ENCODE results near the gene TNPO1.
"Not testable (repeated sequence)": the region's sequence is repeated elsewhere in the genome, so short reads cannot be mapped to it uniquely, and the experiment has no call there.

The TNPO1 gene

DNA sequence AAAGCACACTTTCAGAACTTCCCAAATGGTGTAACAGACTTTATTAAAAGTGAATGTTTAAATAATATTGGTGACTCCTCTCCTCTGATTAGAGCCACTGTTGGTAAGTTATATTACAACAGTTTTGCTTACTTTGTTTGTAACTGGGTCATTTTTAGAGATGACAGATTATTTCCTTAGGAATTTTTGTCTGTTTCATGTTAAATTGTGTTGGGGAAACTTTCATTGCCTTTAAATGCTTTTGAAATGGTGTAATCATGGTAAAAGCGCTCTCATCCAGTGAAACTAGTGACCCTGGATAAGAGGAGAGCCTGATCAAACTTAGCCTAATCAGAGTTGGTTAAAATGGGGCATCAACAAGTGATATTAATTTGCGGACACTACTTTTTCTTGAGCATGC is 39.4 kb downstream of the TNPO1 start:
- DNase-seq: no peak

DNA sequence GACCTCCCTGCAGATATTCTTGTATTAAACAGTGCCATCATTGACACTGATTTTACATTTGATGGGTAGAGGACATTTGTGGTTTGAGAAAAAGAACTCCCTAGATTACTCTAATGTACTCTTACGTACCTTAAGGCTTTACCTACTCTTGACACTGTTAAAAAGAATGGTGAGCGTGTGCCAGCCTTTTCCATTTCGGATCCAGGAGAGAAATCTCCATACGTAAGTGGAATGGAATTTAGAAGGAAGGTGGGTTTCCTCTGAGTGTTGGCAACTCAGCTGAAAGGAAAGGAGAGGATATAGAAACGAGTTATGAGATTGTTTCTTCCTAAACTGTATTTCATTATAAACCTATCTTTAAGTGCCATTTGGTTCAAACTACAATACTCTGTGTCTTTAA is 40.9 kb downstream of the TNPO1 start:
- DNase-seq: no peak

DNA sequence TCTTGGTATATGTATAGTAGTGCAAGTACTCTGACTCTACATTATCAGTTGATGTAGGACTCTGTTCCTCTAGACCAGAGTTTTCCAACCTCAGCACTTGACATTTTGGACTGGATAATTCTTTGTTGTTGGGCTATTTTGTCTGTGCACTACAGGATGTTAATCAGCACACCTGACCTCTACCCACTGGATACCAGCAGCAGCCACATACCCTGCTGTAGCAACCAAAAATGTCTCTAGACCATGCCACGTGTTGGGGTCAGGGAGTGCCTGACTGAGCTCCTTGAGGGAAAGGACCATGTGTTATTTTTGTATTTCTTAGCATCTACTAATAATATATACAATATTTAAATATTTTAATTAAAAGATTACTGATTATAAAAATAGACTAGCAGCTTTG is 42.7 kb downstream of the TNPO1 start:
- DNase-seq: no peak

DNA sequence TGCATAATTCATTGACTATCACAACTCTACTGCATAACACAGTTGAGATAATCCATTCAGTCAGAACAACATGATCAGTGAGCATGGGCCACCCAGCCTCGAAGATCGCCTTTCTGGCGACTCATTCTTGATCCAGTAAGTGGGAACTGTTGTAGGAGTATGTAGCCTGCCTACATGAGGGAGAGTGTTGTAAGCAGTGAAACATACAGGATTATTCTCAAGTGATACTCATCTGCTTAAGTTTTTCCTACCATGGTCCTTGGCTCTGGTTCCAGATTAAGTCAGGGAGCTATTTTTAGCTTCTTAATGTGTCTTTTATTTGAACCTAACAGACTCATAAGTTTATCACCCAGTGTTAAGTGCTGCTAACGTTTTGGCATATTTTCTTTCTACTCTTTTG is 44.0 kb downstream of the TNPO1 start:
- DNase-seq: no peak

DNA sequence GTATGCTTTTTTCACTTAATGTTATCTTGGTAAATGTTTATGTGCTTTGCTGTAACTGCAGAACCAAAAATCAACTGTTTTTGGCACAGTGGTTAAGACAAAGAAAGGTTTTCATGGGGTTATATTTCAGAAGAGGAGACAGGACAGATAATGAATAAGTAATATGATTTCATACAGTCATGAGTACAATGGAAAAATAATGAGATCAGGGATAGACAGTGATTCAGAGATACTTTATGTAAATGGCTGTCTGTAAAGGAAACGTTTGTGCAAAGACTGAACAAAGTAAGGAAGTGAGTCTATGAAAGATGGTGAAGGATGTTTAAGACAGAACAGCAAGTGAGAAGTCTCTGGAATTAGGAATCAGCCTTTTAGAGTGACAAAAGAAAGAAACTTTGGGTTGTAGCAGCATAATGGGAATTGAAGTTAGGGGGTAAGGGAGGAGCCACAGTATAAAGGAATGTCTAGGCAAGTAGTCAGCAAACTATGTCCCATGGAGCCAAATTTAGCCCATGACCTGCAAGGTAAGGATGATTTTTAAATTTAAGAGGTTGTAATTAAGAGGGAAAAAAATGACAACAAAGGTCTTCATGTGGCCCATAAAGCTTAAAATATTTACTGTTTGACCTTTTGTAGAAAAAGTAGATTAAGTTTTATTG is 55.0 kb downstream of the TNPO1 start:
- no peak for DNase-seq

DNA sequence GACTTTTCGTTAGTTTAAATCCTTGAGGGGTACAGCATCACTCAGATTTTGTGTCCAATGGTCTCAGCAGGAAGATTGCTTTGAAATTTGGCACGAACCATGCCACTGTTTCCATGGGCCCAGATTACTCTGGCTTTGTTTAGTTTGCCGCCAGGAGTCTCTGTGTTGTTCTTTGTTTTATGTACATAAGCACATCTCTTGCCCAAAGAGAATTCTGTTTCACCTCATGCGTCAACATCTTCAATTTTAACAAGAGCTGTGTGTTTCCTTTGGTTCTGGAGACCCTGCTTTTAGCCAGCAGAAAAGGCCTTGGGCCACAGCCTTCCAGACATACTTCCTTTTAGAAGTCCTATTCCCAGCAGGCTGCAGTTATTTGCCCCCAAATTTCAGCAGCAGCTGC is 62.4 kb downstream of the TNPO1 start:
- DNase-seq: no peak

DNA sequence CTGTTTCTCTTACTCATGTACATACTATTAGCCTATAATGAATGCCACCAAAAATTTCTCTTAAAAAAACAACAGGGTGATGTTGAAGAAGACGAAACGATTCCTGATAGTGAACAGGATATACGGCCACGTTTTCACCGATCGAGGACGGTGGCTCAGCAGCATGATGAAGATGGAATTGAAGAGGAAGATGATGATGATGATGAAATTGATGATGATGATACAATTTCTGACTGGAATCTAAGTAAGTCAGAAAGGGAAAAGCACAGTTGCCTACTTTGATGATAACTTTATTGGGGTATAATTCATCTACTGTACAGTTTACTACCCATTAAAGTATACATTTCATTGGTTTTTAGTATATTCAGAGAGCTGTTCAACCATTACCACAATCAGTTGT is 66.5 kb downstream of the TNPO1 start:
- DNase-seq: no peak

DNA sequence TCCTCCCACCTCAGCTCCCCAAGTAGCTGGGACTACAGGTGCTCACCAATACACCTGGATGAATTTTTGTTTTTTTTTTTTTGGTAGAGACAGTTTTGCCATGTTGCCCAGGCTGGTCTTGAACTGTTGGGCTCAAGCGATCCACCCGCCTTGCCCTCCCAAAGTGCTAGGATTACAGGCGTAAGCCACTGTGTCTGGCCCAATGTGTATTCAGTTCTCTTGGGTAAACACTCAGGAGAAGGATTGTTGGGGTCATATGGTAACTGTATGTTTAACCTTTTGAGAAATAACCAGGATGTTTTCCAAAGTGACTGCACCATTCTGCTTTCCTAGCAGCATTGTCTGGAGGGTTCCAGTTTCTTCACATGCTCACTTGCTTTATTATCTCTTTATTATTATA is 67.4 kb downstream of the TNPO1 start:
- DNase-seq: no peak

DNA sequence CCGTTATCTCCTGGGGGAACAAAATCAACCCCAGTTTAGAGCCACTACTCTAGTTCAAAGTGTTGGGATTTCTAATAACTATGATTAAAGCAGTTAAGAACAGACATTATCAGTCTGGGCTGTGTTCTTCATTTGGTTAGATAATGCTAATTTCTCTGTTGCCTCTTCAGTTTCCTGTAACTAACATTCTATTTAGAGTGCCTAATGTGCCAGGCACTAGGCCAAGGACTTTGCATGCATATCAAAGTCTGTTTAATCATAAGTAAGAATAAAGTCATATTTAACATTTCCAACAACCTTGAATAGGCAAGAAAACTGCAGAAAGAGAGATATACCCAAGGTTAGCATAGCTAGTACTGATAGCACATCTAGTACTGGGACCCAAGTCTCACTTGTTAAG is 68.4 kb downstream of the TNPO1 start:
- no peak for DNase-seq

DNA sequence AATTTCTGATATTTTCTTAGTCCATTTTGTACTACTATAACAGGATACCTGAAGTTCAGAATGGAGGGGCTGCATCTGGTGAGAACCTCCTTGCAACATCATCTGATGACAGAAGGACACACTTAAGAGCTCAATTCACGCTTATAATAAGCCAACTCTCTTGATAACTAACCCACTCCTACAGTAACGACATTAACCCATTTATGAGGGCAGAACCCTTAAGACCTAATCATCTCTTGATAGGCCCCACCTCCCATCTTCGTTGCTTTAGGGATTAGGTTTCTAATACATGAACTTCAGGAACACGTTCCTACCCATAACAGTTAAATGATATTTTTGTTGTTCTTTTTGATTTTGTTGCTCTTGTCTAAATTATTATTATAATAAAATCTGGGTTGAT is 69.4 kb downstream of the TNPO1 start:
- no peak for DNase-seq

DNA sequence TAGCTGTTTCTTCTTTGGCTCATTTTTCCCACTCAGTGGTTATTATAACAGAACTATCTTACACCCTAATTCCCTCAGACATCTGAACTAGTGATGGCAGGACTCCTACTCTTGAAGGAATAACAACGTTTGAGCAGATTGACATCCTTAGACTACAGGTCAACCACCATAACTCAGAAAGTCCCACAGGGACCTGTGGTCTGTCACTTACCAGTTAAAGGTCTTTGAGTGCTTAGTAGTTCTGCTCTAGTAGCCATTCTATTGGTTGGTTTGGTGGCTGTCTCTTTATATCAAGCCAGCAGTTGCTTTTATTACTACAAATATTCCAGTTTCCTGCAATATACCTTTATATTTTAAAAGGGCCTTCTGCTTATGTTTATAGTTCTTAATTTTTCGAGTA is 72.1 kb downstream of the TNPO1 start:
- DNase-seq: no peak

DNA sequence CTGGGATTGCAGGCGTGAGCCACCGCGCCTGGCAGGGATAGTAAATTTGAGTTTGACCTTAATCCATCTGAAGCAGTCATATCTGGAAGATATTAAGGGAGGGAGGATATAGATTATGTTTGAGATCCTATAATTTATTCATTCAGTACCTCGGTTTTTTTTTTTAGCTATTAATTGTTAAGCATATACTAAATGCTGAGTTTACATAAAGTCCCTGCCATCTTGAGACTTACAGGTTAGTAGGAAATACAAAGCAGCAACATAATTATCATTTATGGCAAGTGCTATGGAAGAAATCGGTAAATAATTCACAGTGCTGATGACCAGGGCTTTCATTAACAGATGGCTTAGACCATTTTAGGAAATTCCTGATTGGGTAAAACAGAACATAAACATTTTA is 72.9 kb downstream of the TNPO1 start:
- DNase-seq: no peak

DNA sequence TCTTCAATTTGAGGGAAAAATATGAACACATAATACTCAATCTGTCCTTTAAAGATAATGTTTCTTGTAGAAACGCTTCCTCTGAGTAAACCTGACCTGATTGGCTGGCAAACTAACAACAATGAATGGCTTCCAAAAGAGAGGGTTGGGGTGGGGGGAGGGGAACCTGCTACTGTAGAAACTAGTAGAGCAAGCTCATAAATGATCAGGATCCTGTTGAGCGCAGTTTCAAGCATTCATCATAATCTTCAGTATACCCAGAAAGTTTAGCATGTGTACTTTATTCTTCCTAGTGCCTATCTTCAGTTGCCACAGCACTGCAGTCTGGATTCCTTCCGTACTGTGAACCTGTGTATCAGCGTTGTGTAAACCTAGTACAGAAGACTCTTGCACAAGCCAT is 76.4 kb downstream of the TNPO1 start:
- no peak for DNase-seq

DNA sequence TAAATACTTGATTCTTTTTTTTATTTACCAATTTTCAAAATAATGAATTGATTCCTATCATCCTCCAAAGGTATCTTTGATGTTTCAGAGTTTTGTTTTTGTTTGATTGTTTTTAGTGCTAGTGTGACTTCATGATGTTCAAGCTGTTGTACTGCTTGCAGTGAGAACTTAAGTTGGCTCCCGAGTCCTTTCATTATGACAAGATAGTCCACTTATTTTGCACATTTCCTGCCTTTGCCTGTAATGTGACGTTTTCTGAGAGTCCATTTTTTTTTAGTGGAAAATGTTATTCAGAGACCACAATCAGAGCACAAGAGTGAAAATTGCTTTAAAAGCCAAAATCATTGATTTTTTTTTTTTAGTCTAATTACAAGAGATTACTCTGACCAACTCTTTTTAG is 79.3 kb downstream of the TNPO1 start:
- no peak for DNase-seq

DNA sequence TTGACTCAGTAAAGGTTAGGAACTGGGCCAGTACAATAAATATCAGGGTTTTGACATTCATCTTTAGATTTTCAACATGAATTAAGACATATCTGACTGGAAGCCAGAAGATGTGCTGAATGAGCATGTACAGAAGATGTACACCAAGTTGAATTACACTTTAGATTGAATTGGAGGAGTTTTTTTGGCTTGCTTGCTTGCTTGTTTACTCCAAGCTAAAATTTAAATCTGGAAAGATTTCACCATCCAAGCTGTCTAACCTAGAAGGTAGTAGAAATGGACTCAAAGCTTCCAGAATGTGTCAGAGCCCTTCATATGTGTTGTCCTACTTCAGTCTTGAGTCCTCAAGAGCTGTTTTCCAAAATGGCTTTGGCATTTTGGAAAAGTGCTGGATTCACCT is 90.3 kb downstream of the TNPO1 start:
- DNase-seq: no peak

DNA sequence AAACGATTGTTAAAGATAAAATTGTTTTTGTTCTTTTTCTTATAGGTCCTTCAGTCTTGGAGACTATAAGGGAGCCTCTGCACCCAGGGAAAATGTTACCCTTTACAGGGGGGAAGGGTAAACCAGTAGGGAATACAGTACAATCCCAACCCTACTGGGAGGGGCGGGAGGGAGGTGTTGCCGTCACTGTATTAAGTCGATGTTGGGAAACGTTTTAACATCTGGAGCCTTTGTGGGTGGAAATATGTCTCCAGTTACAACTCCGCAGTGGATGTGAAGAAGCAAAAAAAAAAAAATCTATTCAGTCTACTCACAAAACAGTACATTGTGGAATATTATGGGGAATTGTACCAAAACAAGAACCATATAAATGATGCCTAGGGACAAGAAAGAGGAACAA is 92.2 kb downstream of the TNPO1 start:
- no peak for DNase-seq

DNA sequence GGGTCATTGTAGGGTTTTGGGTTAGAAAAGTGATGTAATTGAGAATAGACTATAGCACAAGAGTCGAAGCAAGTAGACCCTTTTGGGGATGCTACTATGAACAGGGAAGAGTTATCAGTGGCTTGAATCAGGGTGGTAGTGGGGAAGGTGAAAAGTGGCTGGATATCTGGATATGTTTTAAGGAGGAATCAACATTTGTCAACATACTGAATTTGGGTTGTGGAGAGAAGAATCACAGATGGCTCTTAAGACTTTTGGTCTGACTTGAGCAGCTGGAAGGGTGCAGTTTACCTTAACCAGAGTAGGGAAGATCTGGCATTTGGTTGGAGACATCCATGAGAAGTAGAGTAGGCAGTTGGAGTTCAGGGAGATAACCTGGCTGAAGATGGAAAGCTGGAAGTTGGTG is 100.9 kb downstream of the TNPO1 start:
- no peak for DNase-seq

DNA sequence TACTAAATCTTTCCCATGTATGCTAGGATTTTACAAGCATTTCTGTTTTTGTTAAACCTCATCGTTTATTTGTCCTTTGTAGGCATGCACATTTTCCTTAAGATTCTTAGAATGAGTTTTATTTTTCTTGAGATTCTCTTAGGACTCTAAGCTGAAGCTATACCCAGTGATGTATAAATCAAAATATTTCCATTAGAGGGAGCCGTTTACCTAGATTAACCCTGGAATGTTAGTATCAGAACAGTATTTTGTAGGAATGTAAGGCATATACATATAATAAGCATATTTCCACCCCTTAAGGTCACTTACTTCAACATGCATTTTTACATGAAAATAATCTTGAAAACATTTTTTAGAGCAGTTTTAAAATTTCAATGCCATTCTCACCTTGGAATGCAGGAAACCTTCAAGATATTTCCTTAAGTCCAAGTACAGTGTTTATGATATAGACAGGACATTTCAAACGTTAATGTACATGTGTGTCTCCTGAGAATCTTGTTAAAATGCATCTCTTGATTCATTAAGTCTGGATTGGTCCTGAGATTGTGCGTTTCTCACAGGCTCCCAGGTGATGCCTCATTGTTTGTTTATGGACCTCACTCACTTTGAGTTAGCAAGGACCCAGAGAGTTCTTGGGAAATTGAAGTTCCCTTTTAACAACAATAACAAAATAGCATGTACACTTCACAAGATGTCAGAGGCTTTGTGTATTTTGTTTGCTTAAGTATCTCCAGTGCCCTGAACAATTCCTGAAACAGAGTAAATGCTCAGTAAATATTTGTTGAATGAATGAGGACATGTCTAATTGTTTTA is 104.4 kb downstream of the TNPO1 start:
- no peak for DNase-seq

DNA sequence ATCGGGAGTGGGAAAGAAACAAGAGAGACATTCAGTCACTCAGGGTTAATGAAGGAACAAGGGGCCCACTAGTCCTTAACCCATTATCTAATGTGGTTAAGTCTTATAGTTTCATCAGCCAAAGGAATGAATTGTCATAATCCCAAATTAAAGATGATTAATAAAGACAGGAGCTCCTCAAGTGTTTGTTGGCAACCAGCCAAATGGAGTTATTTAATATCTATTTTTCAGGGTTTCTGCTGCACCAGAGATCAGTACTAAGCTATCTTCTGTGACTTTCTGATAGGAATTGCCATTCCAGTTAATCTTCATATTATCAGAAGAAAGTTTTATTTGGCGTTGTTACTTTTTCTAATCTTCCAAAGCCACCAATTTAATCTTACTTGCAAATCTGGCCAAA is 105.4 kb downstream of the TNPO1 start:
- no peak for DNase-seq

DNA sequence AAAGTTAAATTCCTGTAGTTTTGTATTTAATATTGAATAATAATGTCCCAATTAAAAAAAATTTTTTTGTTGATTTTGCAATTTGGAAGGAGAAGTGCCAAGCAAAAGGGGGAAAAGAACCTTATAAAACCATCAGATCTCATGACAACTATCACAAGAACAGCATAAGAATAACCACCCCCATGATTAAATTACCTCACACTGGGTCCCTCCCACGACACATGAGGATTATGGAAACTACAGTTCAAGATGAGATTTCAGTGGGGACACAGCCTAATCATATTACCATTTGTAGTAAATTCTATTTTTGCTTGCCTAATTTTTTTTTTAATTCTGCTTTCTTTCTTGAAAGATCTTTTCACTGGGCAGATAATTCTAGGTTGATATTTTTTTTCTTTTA is 106.0 kb downstream of the TNPO1 start:
- DNase-seq: no peak

DNA sequence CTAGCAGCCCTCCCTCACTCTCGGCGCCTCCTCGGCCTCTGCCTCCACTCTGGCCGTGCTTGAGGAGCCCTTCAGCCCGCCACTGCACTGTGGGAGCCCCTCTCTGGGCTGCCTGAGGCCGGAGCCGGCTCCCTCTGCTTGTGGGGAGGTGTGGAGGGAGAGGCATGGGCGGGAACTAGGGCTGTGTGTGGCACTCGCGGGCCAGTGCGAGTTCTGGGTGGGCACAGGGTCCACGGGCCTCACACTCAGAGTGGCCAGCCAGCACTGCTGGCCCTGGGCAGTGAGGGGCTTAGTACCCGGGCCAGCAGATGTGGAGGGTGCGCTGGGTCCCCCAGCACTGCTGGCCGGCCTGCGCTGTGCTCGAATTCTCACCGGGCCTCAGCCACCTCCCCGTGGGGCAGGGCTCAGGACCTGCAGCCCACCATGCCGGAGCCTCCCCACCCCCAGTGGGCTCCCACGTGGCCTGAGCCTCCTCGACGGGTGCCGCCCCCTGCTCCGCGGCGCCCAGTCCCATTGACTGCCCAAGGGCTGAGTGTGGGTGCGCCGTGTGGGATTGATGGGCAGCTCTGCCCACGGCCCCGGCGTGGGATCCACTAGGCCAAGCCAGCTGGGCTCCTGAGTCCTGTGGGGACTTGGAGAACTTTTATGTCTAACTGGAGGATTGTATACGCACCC is 109.0 kb downstream of the TNPO1 start:
- no peak for DNase-seq

DNA sequence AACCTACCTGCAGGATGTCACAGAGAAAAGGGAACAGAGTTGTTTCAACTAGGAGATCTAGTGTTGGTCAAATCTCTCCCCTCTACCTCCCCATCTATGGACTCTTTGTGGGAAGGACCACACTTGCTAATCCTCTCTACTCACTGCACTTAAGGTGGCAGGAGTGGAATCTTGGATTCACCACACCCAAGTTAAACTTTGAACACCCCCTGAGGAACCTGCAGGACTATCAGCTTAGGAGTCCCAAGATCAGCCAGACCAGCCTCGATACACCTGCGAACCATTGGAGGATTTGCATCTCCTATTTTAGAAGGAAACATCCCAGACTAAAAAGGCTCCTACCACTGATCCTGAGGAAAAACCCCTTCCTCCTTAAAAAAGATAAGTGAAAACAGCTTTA is 116.2 kb downstream of the TNPO1 start:
- not testable (repeated sequence) for DNase-seq

DNA sequence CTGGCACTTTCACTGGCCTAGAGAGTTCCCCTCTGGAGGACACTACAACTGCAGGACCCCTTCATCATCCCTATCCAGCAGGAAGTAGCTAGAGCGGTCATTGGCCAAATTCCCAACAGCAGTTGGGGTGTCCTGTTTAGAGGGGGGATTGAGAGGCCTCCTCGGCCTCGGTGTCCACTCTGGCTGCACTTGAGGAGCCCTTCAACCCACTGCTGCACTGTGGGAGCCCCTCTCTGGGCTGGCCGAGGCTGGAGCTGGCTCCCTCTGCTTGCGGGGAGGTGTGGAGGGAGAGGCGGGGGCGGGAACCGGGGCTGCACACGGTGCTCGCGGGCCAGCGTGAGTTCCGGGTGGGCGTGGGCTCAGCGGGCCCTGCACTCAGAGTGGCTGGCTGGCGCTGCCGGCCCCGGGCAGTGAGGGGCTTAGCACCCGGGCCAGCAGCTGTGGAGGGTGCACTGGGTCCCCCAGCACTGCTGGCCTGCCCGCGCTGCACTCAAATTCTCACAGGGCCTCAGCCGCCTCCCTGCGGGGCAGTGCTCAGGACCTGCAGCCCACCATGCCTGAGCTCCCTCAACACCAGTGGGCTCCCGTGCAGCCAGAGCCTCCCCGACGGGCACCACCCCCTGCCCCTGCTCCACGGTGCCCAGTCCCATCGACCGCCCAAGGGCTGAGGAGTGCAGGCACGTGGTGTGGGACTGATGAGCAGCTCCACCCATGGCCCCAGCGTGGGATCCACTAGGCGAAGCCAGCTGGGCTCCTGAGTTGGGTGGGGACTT is 118.7 kb downstream of the TNPO1 start:
- not testable (repeated sequence) for DNase-seq

DNA sequence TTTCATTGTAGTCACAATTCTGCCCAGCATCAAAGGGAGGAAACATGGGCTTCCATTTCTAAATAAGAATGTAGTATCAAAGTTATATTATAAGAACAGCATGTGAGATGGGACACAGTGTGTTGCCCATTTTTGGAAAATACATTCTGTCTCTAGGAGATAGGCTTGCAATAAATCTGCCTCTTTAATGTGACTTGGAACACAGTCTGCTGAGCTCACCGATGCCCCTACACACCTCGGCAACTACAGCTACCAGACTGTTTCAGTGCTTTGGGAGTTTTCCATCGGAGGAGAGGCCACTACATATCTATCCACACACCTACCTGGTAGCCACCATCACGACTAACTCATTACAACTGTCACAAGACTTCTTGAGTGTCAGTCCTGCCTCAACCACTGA is 120.4 kb downstream of the TNPO1 start:
- DNase-seq: no peak

Data from activated CD8-positive, alpha-beta memory T cell treated with anti-CD3 and anti-CD28 coated beads for 24 hours (primary cell).